Omental fat pad (tissue), 4 donors: Measurements from ENCODE around the gene TWF1. TPM values are rescaled to one million over a fixed set of nuclear protein-coding genes. Genes with fewer than 3 reads are reported as not detected.

Experiments used
- ATAC-seq: fragments of 150-250 bp; one replicate; pipeline ENCODE4 v1.9.1; 2016; ENCODE audit warnings: mild to moderate bottlenecking, moderate library complexity; ENCODE audit not compliant: low FRiP score
- DNase-seq: peaks from one replicate; pipeline ENCODE4 v3.0.0-alpha.2; 2019; ENCODE audit warnings: low spot score
- total RNA-seq, 4 donors: library from RNA; depleted of rRNA; stranded (reverse); fragments of >200 nt; gene quantifications; one replicate each; pipeline ENCODE4 v1.1.0, GENCODE V29; 2016
- TF ChIP-seq, protein P1 (sequence below), 3 donors: fragments of 450-650 bp; IDR thresholded peaks; one replicate each; pipeline ENCODE4 v1.5.1; 2016 to 2017; ENCODE audit warnings: antibody characterized with exemption in 3 of 3, mild to moderate bottlenecking in 3 of 3, moderate library complexity in 2 of 3

TWF1 gene
- total RNA-seq, 4 donors from 2014 or later = 66.3 to 80.1 (median 70.7) TPM

DNA sequence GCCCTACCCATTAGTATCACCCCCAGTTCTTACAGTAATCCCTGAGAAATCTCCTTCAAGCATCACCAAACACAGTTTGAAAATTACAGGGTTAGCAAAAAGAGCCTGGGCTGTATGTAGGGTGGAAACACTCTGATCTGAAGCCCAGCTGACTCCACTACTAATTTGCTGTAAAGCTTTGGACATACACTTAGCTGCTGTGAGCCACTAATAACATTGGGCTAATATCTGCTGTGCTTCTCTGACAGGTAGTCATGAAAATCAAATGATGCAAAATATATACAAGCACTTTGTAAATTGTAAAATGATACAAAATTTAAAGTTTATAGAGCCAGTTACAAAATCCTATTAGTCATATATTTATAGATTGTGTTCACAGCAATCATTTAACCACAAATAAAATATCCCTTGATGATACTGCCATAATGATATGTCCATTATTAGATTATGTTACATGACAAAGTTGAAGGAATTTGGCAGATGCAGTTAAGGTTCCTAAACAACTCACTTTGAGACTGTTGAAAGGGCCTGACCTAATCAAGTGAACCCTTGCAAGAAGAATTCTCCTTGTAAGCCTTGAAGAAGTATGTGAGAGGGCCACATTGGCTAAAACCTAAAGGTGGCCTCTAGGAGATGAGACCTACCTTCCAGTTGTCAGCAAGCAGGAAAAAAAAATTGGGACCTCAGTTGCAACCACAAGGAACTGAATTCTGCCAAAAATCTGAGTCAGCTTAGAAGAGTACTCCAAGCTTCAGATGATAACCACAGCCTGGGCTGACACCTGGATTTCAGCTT is 19.0 kb downstream of the TWF1 start:
- DNase-seq (no peak), ATAC-seq (no peak)
- TF ChIP-seq, protein P1, sequence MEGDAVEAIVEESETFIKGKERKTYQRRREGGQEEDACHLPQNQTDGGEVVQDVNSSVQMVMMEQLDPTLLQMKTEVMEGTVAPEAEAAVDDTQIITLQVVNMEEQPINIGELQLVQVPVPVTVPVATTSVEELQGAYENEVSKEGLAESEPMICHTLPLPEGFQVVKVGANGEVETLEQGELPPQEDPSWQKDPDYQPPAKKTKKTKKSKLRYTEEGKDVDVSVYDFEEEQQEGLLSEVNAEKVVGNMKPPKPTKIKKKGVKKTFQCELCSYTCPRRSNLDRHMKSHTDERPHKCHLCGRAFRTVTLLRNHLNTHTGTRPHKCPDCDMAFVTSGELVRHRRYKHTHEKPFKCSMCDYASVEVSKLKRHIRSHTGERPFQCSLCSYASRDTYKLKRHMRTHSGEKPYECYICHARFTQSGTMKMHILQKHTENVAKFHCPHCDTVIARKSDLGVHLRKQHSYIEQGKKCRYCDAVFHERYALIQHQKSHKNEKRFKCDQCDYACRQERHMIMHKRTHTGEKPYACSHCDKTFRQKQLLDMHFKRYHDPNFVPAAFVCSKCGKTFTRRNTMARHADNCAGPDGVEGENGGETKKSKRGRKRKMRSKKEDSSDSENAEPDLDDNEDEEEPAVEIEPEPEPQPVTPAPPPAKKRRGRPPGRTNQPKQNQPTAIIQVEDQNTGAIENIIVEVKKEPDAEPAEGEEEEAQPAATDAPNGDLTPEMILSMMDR (IDR thresholded peaks at IDR 0.05) = no peak

DNA sequence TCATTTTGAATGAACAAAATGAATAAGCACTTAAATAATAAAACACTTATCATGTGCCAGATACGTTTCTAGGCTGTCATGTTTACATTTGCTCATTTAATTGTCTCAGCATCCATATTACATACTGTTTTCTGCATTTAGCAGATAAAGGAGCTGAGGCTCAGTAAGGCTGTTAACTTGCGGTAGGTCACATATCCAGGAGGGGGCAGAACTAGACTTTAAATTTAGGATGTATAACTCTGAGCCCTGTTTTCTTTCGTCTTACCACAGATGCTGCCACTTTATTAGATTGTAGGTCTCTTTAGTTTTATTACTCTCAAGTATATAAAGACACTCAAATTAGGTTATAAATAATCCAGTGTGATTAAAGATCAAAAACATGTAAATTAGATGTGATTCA is 29.6 kb downstream of the TWF1 start:
- TF ChIP-seq, protein P1 (IDR thresholded peaks at IDR 0.05) = no peak
- DNase-seq = no peak
- ATAC-seq = no peak

DNA sequence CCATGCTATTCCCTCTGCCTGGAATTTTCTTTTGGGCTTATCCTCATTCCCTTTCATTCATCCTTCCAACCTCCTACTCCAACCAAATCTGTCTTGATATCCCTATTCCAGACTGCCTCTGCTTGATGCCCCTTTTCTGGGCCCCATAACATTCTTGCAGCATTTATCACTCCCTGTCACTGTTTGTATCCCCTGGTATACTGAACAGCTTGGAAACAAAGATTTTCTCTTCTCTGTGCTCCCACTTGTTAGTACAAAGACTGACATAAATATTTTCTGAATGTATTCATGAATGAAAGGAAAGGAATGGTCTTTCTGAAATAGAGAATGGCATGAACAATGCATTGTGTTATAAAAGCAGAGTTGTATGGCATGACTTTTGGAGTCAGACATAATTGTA is 39.8 kb downstream of the TWF1 start:
- no peak for ATAC-seq
- TF ChIP-seq, protein P1 (IDR thresholded peaks at IDR 0.05) = no peak
- DNase-seq = no peak

DNA sequence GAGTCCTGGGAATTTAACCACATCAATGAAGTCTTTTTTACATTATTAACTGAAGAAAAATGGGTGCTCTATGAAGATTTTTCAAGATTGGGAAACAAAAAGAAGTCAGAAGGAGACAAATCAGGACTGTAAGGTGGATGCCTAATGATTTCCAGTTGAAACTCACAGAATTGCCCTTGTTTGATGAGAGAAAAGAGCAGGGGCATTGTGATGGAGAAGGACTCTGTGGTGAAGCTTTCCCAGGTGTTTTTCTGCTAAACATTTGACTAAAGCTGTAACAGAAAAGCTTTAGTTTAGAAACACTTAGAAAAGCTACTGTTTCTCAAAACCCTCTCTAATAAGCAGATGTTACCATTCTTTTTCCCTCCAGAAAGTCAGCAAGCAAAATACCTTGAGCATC is 41.6 kb downstream of the TWF1 start:
- ATAC-seq = no peak
- TF ChIP-seq, protein P1 (IDR thresholded peaks at IDR 0.05) = no peak
- no peak for DNase-seq

DNA sequence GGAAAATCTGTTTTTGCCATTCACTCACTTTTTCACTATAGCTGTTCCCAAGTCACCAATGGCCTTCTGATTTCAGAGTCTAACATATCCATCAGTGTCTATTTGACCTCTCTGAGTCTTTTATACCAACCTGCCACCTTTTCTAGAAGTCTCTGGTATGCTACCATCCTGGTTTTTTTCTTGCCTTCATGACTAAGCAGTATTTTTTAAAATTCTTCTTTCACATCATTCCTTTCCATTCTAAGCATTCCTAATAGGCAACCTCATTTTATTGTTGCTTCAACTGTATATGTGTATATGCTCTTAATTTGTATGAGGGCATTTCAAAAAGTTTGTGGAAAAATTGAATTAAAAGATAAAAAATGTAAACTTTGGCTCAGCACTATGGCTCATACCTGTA is 42.3 kb downstream of the TWF1 start:
- DNase-seq = no peak
- TF ChIP-seq, protein P1 (IDR thresholded peaks at IDR 0.05) = no peak

DNA sequence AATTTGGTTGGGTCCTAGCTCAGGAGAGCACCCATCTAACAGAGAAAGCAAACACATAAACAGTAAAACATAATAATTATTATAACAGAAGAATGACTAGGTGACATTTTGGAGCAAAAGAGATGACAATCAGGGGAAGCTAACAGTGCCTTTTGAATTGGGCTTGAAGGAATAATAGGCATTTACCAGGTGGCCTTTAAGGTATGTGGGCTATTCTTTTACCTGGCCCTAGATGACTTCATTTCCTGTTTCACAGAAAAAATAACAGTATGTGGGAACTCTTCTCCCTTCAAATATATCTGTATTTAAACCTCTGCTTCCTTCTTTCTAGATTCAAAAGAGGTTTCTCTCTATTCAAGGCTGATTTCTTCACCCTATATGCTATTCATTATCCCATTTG is 43.5 kb downstream of the TWF1 start:
- ATAC-seq = no peak
- TF ChIP-seq, protein P1 (IDR thresholded peaks at IDR 0.05) = no peak
- DNase-seq = no peak

More for the DNA sequence above, 42.3 kb downstream of the TWF1 start:
- no peak for ATAC-seq

DNA sequence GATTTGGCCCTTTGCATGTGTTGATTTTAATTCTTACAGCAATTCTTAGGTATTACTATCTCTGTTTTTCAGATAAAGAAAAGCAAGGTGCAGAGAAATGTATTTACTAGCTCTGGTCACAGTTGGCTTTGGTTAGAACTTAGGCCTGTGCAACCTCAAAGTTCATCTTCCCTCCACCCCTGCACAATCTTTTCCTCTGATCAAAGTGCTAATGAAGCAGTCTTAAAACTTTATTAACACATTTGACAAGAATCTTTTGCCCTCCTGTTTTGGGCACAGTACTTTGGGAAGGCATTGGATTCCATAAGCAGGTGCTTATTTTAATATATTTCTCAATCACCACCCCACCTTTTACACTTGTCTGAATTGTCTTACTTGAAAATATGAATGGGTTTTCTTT is 44.6 kb downstream of the TWF1 start:
- TF ChIP-seq, protein P1 (IDR thresholded peaks at IDR 0.05) = no peak
- no peak for DNase-seq
- ATAC-seq = no peak
